ENCODE measurements around the gene SLC17A9.
"Not testable (repeated sequence)": the region's sequence is repeated elsewhere in the genome, so short reads cannot be mapped to it uniquely, and the experiment has no call there.

Gene SLC17A9

GRCh38 chr20:62920039-62920645 lies 32.4 kb upstream of the SLC17A9 start:
- in situ Hi-C loops (cut with MboI; ENCODE audit: low sequenced_read_pairs) = no loop called here

DNA sequence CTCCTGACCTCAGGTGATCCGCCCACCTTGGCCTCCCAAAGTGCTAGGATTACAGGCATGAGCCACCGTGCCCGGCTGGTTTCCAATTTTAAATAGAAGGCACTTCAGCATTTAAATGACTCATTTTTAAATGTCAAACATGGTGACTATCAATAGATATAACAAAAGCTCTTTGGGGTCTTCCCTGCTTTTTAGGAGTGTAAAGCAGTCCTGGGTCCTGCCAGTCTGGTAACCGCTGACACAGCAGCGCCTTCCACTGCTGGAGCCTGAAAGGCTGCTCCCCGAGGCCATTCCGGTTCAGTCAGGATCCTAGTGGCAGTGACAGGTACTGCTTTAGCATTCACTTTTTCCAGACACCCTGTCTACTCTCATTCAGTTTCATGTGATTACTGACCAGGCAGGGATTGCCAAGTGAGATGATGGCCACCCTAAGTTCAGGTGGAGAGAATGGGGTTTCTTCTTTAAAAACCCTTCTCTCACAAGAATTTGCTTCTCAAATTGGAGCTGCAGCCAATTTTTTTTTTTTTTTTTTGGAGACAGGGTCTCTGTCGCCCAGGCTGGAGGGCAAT lies 31.3 kb upstream of the SLC17A9 start:
- in situ Hi-C loops (cut with MboI; ENCODE audit: low sequenced_read_pairs) = no loop called here

DNA sequence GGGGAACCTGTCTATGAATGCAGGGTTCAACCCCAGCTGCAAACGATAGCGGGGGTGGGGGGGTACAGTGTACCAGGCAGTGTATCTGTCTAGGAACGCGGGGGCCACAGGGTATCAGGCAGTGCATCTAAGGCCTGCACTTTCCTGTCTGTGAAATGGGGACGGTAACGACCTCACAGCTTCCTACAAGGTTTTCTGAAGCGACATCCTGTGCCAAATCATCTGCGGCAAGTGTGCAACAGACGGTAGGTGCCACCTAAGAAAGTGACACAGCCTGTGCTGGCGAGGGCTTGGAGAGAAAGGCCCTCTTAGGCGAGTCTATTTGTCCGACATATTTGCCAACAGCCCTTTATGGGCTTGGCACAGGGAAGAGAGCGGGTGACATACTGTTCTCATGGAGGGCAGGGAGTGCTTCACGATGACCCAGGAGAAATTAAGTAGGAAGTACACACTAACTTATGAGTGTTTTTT lies 30.0 kb upstream of the SLC17A9 start:
- in situ Hi-C loops (cut with MboI; ENCODE audit: low sequenced_read_pairs) = no loop called here

DNA sequence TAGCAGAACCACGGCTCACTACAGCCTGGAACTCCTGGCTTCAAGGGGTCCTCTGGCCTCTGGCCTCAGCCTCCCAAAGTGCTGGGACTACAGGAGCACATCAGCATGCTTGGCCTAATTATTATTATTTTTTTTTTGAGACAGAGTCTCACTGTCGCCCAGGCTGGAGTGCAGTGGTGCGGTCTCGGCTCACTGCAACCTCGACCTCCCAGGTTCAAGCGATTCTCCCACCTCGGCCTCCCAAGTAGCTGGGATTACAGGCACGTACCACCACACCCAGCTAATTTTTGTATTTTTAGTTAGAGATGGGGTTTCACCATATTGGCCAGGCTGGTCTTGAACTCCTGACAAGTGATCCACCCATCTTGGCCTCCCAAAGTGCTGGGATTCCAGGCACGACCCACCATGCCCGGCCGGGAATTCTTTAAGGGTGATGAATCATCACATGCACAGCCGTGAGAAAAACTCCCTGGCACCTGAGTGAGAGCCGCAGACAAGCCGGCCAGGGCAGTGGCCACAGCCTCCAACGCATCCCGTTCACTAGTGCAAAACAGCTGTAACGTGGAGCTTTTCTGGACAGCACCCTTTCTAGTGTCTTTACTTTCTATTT lies 29.3 kb upstream of the SLC17A9 start:
- in situ Hi-C loops (cut with MboI; ENCODE audit: low sequenced_read_pairs) = not testable (repeated sequence)

DNA sequence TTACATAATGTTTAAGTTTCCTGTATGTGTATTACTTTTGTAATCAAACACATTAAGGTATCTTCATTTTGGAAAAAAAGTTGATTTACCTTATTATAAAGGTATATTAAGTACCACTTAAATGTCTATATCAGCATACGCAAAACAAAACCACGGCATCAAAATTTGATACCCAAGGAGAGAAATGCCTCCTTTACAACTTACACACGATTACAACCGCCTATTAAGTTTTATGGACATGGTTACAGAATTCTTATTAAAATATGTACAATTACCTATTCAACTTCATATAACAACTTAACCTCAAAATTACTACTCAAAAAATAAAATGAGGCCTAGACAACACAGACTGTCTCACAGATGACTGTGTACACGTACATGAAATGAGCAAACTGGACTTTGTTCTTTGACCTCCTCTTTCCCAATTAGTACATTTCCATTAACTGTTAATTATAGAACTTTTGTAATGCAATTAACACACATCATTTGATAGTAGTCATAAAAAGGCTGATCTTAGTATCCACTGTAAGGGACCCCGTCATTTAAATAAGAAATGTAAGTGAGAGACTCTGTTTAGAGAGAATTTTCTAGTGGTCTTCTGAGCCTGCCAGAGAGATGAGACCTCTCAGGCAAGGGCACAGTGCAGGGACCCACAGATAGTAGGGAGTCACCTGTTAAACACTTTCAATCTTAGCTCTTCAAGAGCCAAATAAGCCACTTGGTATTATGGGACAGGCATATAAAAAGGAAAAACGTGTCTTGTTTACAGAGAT lies 28.7 kb upstream of the SLC17A9 start:
- in situ Hi-C loops (cut with MboI; ENCODE audit: low sequenced_read_pairs) = no loop called here

DNA sequence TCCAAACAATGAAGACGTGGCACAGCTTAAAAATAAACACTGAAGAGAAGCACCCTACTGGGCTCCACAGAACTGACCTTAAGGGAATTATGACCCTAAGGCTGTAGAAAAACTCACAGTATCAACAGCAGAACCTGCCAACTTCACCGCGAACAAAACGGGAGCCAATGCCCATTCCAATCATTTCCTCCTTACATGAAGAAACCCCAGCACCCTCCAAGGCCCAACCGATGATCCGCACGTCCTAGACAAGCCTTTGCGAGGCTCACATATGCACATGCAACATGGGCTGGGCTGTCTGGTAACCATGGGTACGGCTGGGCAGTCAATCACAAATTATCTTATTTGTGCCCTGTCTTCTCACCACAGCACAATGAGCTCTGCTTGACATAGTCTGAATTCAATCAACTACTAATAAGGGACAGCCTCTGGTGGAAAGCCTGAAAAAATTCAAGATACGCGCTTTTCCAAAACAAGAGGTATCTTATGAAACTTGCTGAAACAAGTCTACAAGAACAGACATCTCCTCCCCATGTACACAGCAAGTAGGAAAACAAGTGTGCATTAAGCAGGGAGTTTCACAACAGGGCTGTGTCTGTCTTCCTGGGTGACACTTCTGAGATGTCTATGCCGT lies 27.9 kb upstream of the SLC17A9 start:
- in situ Hi-C loops (cut with MboI; ENCODE audit: low sequenced_read_pairs) = no loop called here

DNA sequence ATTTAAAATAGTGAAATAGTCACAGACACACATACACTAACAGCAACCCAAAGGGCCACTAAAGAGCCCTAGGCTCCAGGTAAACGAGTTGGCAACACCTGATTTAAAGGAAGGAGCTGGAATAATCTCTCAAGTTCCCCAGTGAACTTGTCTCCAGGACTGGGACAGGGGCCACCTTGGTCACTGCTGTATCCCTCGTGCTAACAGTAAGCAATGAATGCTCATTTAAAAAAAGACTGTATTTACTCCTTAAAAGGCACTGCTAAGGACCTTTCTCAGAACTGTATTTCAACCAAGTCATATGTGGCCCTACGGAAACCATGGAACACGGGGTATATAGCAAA lies 27.5 kb upstream of the SLC17A9 start:
- in situ Hi-C loops (cut with MboI; ENCODE audit: low sequenced_read_pairs) = no loop called here

- in situ Hi-C loops (cut with MboI; ENCODE audit: low sequenced_read_pairs) = no loop called here
These were observed 26.9 kb upstream of the SLC17A9 start for GRCh38 chr20:62925420-62926228.

GRCh38 chr20:62926229-62927127 lies 26.0 kb upstream of the SLC17A9 start, which contains the start of gene DIDO1:
DIDO1 (minus strand) TSS chr20:62926505.
- in situ Hi-C loops (cut with MboI; ENCODE audit: low sequenced_read_pairs) = no loop called here

GRCh38 chr20:62927128-62927705 lies 25.3 kb upstream of the SLC17A9 start:
- in situ Hi-C loops (cut with MboI; ENCODE audit: low sequenced_read_pairs) = no loop called here

DNA sequence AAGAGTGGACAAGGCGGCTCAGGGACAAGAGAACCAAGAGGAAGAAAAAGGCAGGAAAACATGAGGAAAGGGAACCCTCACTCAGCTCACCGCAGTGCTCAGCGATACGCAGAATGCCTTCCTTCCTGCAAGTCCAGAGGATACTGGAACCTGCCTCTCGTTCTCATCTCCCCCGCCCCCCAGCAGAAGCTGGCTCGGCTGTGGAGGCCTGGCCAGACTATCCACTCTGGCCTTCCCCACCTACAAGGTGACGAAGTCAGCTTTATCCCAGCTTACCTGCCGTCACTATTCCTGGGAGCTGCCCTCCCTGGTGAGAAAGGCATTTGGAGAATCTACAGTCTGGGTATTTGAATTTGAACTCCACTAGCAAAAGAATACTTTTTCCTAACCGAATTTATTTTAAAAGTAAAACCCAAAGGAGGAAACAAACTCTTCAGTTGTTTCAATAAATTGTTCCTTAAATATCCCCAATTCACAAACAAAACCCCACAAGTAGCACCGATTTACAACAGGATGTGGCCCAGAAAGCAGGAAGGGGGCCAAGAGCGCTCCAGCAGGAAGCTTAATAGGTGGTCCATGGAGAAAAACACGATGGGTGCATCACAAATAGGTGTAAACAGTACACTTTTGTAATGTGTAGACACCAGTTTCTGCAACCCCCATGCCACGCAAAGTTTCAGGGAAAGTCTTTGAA lies 24.1 kb upstream of the SLC17A9 start:
- in situ Hi-C loops (cut with MboI; ENCODE audit: low sequenced_read_pairs) = no loop called here

DNA sequence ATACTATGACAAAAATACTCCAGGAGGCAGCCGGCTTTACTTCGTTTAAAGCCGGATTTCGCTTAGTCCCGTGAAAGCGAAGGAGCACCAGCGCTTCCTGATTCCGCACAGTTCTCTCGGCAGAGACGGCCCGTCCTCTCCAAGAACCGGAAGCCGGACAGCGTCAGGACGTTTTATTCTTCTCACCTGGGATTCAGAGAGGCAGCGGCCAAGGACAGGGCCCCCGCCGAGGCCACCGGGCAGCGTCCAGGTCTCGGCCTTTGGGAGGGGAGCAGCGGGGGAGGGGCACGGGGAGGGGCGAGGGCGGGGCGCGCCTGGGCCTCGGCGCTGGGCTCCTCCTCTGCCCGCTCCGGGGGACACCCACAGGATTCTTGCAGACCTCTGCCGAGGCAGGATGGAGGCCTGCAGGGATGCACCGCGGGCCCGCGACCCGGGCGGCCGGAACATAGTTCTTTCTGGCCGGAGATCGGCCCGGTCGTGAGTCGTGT lies 23.4 kb upstream of the SLC17A9 start:
- in situ Hi-C loops (cut with MboI; ENCODE audit: low sequenced_read_pairs) = no loop called here

GRCh38 chr20:62931464-62931863 lies 21.0 kb upstream of the SLC17A9 start:
- in situ Hi-C loops (cut with MboI; ENCODE audit: low sequenced_read_pairs) = no loop called here

GRCh38 chr20:62933966-62934365 lies 18.5 kb upstream of the SLC17A9 start:
- in situ Hi-C loops (cut with MboI; ENCODE audit: low sequenced_read_pairs) = no loop called here

DNA sequence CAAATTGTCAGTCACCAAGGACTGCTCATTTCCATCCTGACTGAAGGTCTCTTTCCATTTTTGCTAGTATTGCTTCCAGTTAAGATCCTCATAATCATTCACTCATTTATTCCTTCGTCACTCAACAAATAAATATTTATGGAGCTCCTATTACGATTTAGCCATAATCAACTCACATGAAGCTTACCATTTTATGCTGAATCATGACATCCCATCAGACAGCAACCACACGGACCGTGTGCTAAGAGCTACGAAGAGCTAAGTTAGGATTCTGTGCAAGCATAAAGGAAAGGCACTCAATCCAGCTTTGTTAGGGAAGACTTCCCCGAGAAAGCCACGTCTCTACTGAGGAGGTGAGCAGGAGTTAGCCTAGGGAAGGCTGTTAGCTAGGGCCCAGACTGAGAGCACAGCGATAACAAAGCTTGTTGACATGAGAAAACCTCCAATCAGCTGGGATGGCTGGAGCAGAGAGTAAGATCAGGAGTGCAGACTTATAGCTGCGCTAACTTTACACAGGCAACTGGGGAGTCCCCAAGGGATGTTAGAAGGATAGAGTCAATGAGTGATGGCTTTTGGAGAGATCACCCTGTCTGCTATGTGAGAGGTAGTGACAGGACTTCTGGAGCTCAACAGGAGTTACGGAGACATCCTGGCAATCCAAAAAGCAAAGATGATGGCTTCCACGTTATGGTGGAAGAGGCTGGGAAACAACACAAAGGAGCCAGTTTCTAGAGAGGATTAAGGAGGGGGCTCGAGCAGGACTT lies 17.1 kb upstream of the SLC17A9 start:
- in situ Hi-C loops (cut with MboI; ENCODE audit: low sequenced_read_pairs) = no loop called here

GRCh38 chr20:62935968-62936585 lies 16.4 kb upstream of the SLC17A9 start:
- in situ Hi-C loops (cut with MboI; ENCODE audit: low sequenced_read_pairs) = no loop called here

All from HL-60/S4 treated with retinoic acid at 250 ng/mL for 4 days and 3 days (cell line).